NCI-H128 (cell line): ENCODE results near the gene SLC7A8.

Source experiments
- DNase-seq: peaks from one replicate; lab custom pipeline; 2025; ENCODE audit not compliant: unreplicated experiment; lab: John Stamatoyannopoulos, UW

The SLC7A8 gene

GRCh38 chr14:23159532-23159931, 23.9 kb downstream of the SLC7A8 start:
- no peak for DNase-seq

GRCh38 chr14:23158779-23159178, 24.7 kb downstream of the SLC7A8 start:
- no peak for DNase-seq

GRCh38 chr14:23154964-23155587, 28.4 kb downstream of the SLC7A8 start:
- DNase-seq, result no peak

GRCh38 chr14:23153851-23154796, 29.3 kb downstream of the SLC7A8 start:
- DNase-seq, result no peak

GRCh38 chr14:23151342-23151741, 32.1 kb downstream of the SLC7A8 start:
- DNase-seq, result no peak

- DNase-seq, result no peak
Observed at GRCh38 chr14:23149745-23150144, 33.7 kb downstream of the SLC7A8 start.

GRCh38 chr14:23148591-23149249, 34.7 kb downstream of the SLC7A8 start:
- no peak for DNase-seq

- no peak for DNase-seq
Observed at GRCh38 chr14:23147676-23148075, 35.8 kb downstream of the SLC7A8 start.

GRCh38 chr14:23146980-23147379, 36.5 kb downstream of the SLC7A8 start:
- no peak for DNase-seq

GRCh38 chr14:23146351-23146910, 37.0 kb downstream of the SLC7A8 start:
- no peak for DNase-seq

GRCh38 chr14:23145794-23146350, 37.6 kb downstream of the SLC7A8 start:
- no peak for DNase-seq

GRCh38 chr14:23143911-23144310, 39.5 kb downstream of the SLC7A8 start:
- no peak for DNase-seq

- no peak for DNase-seq
Observed at GRCh38 chr14:23142826-23143225, 40.6 kb downstream of the SLC7A8 start.

GRCh38 chr14:23141706-23142444, 41.6 kb downstream of the SLC7A8 start:
- DNase-seq, result no peak

- DNase-seq, result no peak
Observed at GRCh38 chr14:23140371-23140770, 43.1 kb downstream of the SLC7A8 start.

- DNase-seq, result no peak
Observed at GRCh38 chr14:23139874-23140273, 43.6 kb downstream of the SLC7A8 start.

- DNase-seq, result no peak
Observed at GRCh38 chr14:23137813-23138535, 45.5 kb downstream of the SLC7A8 start.

GRCh38 chr14:23137192-23137812, 46.2 kb downstream of the SLC7A8 start:
- no peak for DNase-seq

GRCh38 chr14:23136566-23137133, 46.8 kb downstream of the SLC7A8 start:
- no peak for DNase-seq
